ENCODE results near the gene KLRF2.

DNA sequence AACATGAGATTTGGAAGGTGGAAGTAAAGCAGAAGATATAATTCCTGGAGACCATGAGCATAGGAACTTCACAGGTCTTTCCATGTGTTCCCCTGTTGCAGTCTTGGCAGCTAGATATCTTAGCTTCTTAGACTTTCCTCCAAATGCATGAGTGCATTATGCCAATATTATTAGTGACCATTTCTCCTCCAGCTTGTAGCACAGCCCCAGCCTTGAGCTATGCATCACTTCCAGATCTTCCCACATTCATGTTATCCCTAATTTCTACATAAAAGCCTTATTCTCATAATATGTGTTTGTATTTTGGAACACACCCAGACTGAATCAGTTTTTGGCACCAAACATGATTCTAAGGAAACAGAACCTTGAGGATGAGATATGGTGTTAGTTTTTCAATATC is 23.2 kb upstream of the KLRF2 start:
- no peak for TF ChIP-seq POLR2AphosphoS5 (IDR thresholded peaks at IDR 0.05; ENCODE audit: low read depth, low read length)
- TF ChIP-seq POLR2A (IDR thresholded peaks at IDR 0.05; ENCODE audit: low read depth, low read length), result no peak
- no peak for TF ChIP-seq SPI1 (IDR thresholded peaks at IDR 0.05; ENCODE audit: low read depth, low read length)

Data from GM12891 (cell line).